ENCODE data around the gene CCL21. TPM values are rescaled to one million over a fixed set of nuclear protein-coding genes. Genes with fewer than 3 reads are reported as not detected.

CCL21 gene
- total and polyA plus RNA-seq, 2 of the 13 experiments (the other 11 are each of a cell fraction or from before 2014, with no cell fraction given), result not detected

- TF ChIP-seq SKIL (CRISPR knock-in tag; IDR thresholded peaks at IDR 0.05; ENCODE audit: borderline replicate concordance), result peak; percentile 80
- no peak for TF ChIP-seq TEF (CRISPR knock-in tag; IDR thresholded peaks at IDR 0.05)
- no peak for TF ChIP-seq XBP1 (CRISPR knock-in tag; IDR thresholded peaks at IDR 0.05)
- no peak for TF ChIP-seq SRY (CRISPR knock-in tag; IDR thresholded peaks at IDR 0.05)
- TF ChIP-seq FOXC1 (CRISPR knock-in tag; IDR thresholded peaks at IDR 0.05; ENCODE audit: borderline replicate concordance), result 0 out of 2 replicates have a peak, but pooled peaks have one; percentile 12
- TF ChIP-seq KMT2B (CRISPR knock-in tag; IDR thresholded peaks at IDR 0.05), result no peak
- TF ChIP-seq RARG (CRISPR knock-in tag; IDR thresholded peaks at IDR 0.05; ENCODE audit: low read depth), result no peak
- TF ChIP-seq ZSCAN29 (CRISPR knock-in tag; conservative IDR thresholded peaks at IDR 0.05), result peak; percentile 74; the same call in 1 of the 2 replicates
- TF ChIP-seq SUZ12 (IDR thresholded peaks at IDR 0.05; ENCODE audit: low read depth, low read length), result no peak
- TF ChIP-seq CAMTA2 (CRISPR knock-in tag; IDR thresholded peaks at IDR 0.05; ENCODE audit: borderline replicate concordance), result no peak
- TF ChIP-seq BRCA1 (CRISPR knock-in tag; IDR thresholded peaks at IDR 0.05), result no peak
- peak; percentile 69; the same call in 1 of the 2 replicates for TF ChIP-seq ESRRA (CRISPR knock-in tag; IDR thresholded peaks at IDR 0.05; ENCODE audit: low read depth)
- TF ChIP-seq GATAD2A (CRISPR knock-in tag; IDR thresholded peaks at IDR 0.05), result peak; percentile 84
- no peak for TF ChIP-seq ATRX (CRISPR knock-in tag; IDR thresholded peaks at IDR 0.05; ENCODE audit: borderline replicate concordance)
- no peak for TF ChIP-seq SPEN (CRISPR knock-in tag; IDR thresholded peaks at IDR 0.05; ENCODE audit: low read depth)
- TF ChIP-seq YEATS4 (CRISPR knock-in tag; IDR thresholded peaks at IDR 0.05; ENCODE audit: borderline replicate concordance), result no peak
- TF ChIP-seq MTF1 (CRISPR knock-in tag; IDR thresholded peaks at IDR 0.05), result no peak
- TF ChIP-seq CHD2 (IDR thresholded peaks at IDR 0.05; ENCODE audit: low read depth, low read length), result no peak
- TF ChIP-seq YEATS2 (CRISPR knock-in tag; IDR thresholded peaks at IDR 0.05; ENCODE audit: borderline replicate concordance), result no peak
- no peak for TF ChIP-seq MLXIP (CRISPR knock-in tag; IDR thresholded peaks at IDR 0.05; ENCODE audit: borderline replicate concordance)
- no peak for TF ChIP-seq ZNF597 (CRISPR knock-in tag; IDR thresholded peaks at IDR 0.05)
- peak; percentile 39; the same call in 1 of the 2 replicates for TF ChIP-seq ZFX (CRISPR knock-in tag; IDR thresholded peaks at IDR 0.05; ENCODE audit: low read depth)
- peak; percentile 95 for TF ChIP-seq NR2F6 (IDR thresholded peaks at IDR 0.05)
- TF ChIP-seq NR2F6 (CRISPR knock-in tag; IDR thresholded peaks at IDR 0.05), result peak; percentile 95
Observed at GRCh38 chr9:34688329-34689115, 21.4 kb downstream of the CCL21 start (continued).
